ENCODE results near the gene RPL6. TPM values are rescaled to one million over a fixed set of nuclear protein-coding genes. Genes with fewer than 3 reads are reported as not detected.
A peak's percentile ranks its signal among the peaks of the same experiment; 100 is the strongest.
"Not testable (repeated sequence)": the region's sequence is repeated elsewhere in the genome, so short reads cannot be mapped to it uniquely, and the experiment has no call there.

RPL6 gene
- total RNA-seq, result 896 TPM

DNA sequence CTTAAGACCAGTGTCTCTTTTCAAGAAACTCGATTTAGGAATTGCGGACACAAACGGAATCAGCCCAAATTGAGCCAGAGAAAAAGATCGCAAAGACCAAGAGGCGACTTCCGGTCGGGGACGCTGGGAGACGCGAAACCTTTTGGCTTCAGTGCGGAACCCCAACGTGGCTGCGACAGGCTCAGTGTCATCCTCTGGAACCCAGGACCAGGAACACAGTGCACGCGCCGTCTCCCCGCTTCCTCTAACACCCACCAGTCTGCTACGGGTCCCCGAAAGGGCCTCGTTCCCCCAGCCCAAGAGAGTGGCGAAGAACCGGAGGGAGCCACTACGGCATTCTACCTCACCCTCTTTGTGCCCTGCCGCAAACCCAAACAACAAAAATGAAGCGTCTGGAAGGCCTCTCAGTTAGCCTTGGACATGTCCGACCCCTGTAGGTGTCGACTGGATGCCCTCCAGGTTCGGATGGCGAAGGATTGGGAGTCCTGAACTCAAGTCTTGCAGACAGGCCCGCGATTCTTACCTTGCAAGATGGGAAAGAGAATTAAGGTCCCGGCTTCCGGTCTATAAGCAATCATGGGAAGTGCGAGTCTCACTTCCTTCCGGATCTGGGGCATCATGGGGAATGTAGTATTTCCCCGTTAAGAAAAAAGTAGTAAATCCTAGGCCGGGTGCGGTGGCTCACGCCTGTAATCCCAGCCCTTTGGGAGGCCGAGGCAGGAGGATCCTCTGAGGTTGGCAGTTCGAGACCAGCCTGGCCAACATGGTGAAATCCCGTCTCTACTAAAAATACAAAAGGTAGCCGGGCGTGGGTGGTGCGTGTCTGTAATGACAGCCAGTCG is at the start of gene RPL6:
Gene RPL6, minus strand, starts transcription at position 542 of the 842 bp plus-strand sequence. CDS start 949 bp downstream, outside the sequence.
- H3K27me3 ChIP-seq (ENCODE audit: control insufficient read depth in 3 of 3, insufficient read depth in 3 of 3, low read length in 3 of 3), result no peaks in the 10 kb centered on the region
- H3K4me1 ChIP-seq (ENCODE audit: control insufficient read depth in 3 of 3, insufficient read depth in 3 of 3, low read length in 3 of 3), result peaks cover 3 to 19% (median 7%) of the 10 kb centered on the region in 3 donors
- peaks cover 26 to 36% (median 34%) of the 10 kb centered on the region in 3 donors for H3K36me3 ChIP-seq (ENCODE audit: control insufficient read depth in 3 of 3, insufficient read depth in 3 of 3, low read length in 3 of 3)
- H3K27ac ChIP-seq (ENCODE audit: low read depth, low read length), result peak within 1 kb of the TSS; percentile 82
- H3K4me3 ChIP-seq (ENCODE audit: low read length in 3 of 3), result peak within 1 kb of the TSS; percentile 84 to 98 (median 96)
- peak within 1 kb of the TSS; percentile 91 to 96 (median 93) for H3K9ac ChIP-seq (ENCODE audit: low read depth in 1 of 3, low read length in 3 of 3)
- H3K9me3 ChIP-seq (ENCODE audit: control insufficient read depth in 3 of 3, low read length in 3 of 3), result no peaks in the 10 kb centered on the region

DNA sequence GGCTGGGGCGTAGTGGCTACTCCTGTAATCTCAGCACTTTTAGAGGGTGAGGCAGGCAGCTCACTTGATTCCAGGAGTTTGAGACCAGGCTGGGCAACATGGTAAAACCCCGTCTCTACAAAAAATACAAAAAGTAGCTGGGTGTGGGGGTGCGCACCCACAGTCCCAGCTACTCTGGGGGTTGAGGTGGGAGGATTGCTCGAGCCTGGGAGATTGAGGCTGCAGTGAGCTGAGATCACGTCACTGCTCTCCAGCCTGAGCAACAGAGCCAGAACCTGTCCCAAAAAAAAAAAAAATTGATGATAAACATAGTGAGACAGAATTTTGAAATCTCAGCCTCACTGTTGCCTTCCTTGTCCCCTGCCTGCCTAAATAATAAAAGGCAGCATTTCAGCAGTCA is 49.3 kb upstream of the RPL6 start:
- no peak overlapping the region for H3K27ac ChIP-seq (ENCODE audit: low read depth, low read length)

DNA sequence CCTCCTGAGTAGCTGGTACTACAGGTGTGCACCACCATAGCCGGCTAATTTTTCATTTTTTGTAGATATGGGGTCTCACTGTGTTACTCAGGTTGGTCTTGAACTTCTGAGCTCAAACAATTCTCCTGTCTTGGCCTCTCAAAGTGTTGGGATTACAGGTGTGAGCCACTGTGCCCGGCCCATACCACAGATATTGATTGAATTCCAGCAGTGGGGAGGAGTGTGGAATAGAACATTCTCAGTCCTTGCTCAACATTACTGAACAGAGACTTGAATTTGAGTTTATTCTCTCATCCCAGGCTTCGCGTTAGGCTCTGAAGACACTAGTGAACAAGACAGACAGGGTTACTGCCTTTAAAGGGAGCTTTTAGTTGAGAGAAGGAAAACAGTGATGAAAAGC is 48.9 kb upstream of the RPL6 start:
- no peaks in the 10 kb centered on the region for H3K27me3 ChIP-seq (ENCODE audit: control insufficient read depth in 3 of 3, insufficient read depth in 3 of 3, low read length in 3 of 3)
- peaks cover 7 to 48% (median 29%) of the 10 kb centered on the region in 3 donors for H3K36me3 ChIP-seq (ENCODE audit: control insufficient read depth in 3 of 3, insufficient read depth in 3 of 3, low read length in 3 of 3)
- no peak overlapping the region for H3K27ac ChIP-seq (ENCODE audit: low read depth, low read length)
- H3K4me1 ChIP-seq (ENCODE audit: control insufficient read depth in 3 of 3, insufficient read depth in 3 of 3, low read length in 3 of 3), result no peaks in the 10 kb centered on the region
- H3K9me3 ChIP-seq (ENCODE audit: control insufficient read depth in 3 of 3, low read length in 3 of 3), result no peaks in the 10 kb centered on the region
- H3K9ac ChIP-seq (ENCODE audit: low read depth in 1 of 3, low read length in 3 of 3), result no peak overlapping the region
- H3K4me3 ChIP-seq (ENCODE audit: low read length in 3 of 3), result no peak overlapping the region

More for the DNA sequence above, 49.3 kb upstream of the RPL6 start:
- H3K27me3 ChIP-seq (ENCODE audit: control insufficient read depth in 3 of 3, insufficient read depth in 3 of 3, low read length in 3 of 3), result no peaks in the 10 kb centered on the region
- H3K9me3 ChIP-seq (ENCODE audit: control insufficient read depth in 3 of 3, low read length in 3 of 3), result no peaks in the 10 kb centered on the region
- H3K4me1 ChIP-seq (ENCODE audit: control insufficient read depth in 3 of 3, insufficient read depth in 3 of 3, low read length in 3 of 3), result no peaks in the 10 kb centered on the region
- H3K36me3 ChIP-seq (ENCODE audit: control insufficient read depth in 3 of 3, insufficient read depth in 3 of 3, low read length in 3 of 3), result peaks cover 7 to 48% (median 29%) of the 10 kb centered on the region in 3 donors
- no peak overlapping the region for H3K9ac ChIP-seq (ENCODE audit: low read depth in 1 of 3, low read length in 3 of 3)
- no peak overlapping the region for H3K4me3 ChIP-seq (ENCODE audit: low read length in 3 of 3)

DNA sequence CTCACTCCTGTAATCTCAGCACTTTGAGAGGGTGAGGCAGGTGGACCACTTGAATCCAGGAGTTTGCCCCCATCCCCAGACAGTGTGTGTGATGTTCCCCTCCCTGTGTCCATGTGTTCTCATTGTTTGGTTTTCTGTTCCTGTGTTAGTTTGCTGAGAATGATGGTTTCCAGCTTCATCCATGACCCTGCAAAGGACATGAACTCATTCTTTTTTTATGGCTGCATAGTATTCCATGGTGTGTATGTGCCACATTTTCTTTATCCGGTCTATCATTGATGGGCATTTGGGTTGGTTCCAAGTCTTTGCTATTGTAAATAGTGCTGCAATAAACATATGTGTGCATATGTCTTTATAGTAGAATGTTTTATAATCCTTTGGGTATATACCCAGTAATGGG is 47.7 kb upstream of the RPL6 start:
- not testable (repeated sequence) for H3K4me3 ChIP-seq (ENCODE audit: low read length in 3 of 3); H3K9ac ChIP-seq (ENCODE audit: low read depth in 1 of 3, low read length in 3 of 3); H3K27me3 ChIP-seq (ENCODE audit: control insufficient read depth in 3 of 3, insufficient read depth in 3 of 3, low read length in 3 of 3); H3K9me3 ChIP-seq (ENCODE audit: control insufficient read depth in 3 of 3, low read length in 3 of 3); H3K4me1 ChIP-seq (ENCODE audit: control insufficient read depth in 3 of 3, insufficient read depth in 3 of 3, low read length in 3 of 3); H3K27ac ChIP-seq (ENCODE audit: low read depth, low read length)
- peaks cover 7 to 48% (median 34%) of the 10 kb centered on the region in 3 donors for H3K36me3 ChIP-seq (ENCODE audit: control insufficient read depth in 3 of 3, insufficient read depth in 3 of 3, low read length in 3 of 3)

DNA sequence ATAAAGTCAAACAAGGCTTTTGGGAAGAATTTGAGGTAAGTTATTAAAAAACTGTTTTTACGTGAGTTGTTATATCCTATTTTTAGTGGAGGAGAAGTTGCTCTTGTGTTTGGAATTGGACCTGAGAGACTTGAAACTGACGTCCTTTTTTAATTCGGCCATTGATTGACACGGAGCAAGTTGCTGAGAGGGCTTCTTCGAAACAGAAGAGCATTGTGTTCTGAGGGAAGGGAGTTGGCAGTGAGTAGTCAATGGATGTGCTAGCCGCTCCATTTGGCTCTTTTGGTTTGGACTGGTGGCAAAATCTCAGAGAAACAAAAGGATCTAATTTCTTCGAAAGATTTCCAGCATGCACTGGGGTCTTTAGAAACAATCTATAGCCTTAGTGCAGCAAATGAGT is 46.6 kb upstream of the RPL6 start:
- H3K36me3 ChIP-seq (ENCODE audit: control insufficient read depth in 3 of 3, insufficient read depth in 3 of 3, low read length in 3 of 3), result peaks cover 7 to 53% (median 36%) of the 10 kb centered on the region in 3 donors
- no peak overlapping the region for H3K9ac ChIP-seq (ENCODE audit: low read depth in 1 of 3, low read length in 3 of 3)
- no peak overlapping the region for H3K27ac ChIP-seq (ENCODE audit: low read depth, low read length)
- H3K27me3 ChIP-seq (ENCODE audit: control insufficient read depth in 3 of 3, insufficient read depth in 3 of 3, low read length in 3 of 3), result no peaks in the 10 kb centered on the region
- H3K4me3 ChIP-seq (ENCODE audit: low read length in 3 of 3), result no peak overlapping the region
- H3K4me1 ChIP-seq (ENCODE audit: control insufficient read depth in 3 of 3, insufficient read depth in 3 of 3, low read length in 3 of 3), result no peaks in the 10 kb centered on the region
- no peaks in the 10 kb centered on the region for H3K9me3 ChIP-seq (ENCODE audit: control insufficient read depth in 3 of 3, low read length in 3 of 3)

DNA sequence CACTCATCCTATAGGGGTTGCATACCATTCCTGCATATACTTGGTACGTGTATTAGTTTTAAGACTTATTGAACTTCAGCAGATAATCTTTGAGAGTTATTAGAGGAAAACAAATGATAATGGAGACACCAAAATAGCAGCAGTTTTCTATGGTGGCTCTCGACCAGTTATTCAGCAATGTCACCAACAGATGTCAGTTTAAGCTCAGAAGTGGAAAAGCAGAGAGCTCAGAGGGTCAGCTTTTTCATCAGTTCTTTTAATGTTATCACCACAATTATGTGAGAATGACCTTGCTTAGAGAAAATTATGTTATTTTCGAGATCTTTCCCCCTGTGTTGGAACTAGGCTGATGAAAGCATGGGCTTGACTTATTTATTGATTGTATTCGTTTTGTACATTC is 41.3 kb upstream of the RPL6 start:
- H3K36me3 ChIP-seq (ENCODE audit: control insufficient read depth in 3 of 3, insufficient read depth in 3 of 3, low read length in 3 of 3), result peaks cover 9 to 42% (median 36%) of the 10 kb centered on the region in 3 donors
- no peaks in the 10 kb centered on the region for H3K9me3 ChIP-seq (ENCODE audit: control insufficient read depth in 3 of 3, low read length in 3 of 3)
- no peaks in the 10 kb centered on the region for H3K27me3 ChIP-seq (ENCODE audit: control insufficient read depth in 3 of 3, insufficient read depth in 3 of 3, low read length in 3 of 3)

DNA sequence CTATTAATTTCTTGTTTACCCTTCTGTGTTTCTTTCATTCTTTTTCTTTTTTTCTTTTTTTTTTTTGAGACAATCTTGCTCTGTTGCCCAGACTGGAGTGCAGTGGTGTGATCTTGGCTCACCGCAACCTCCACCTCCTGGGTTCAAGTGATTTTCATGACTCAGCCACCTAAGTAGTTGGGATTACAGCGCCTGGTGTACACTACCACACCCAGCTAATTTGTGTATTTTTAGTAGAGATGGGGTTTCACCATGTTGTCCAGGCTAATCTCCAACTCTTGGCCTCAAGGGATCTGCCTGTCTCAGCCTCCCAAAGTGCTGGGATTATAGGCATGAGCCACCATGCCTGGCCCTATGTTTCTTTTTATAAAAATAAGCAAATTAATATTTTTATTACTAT is 38.8 kb upstream of the RPL6 start:
- peaks cover 7 to 28% (median 26%) of the 10 kb centered on the region in 3 donors for H3K36me3 ChIP-seq (ENCODE audit: control insufficient read depth in 3 of 3, insufficient read depth in 3 of 3, low read length in 3 of 3)
- not testable (repeated sequence) for H3K4me1 ChIP-seq (ENCODE audit: control insufficient read depth in 3 of 3, insufficient read depth in 3 of 3, low read length in 3 of 3); H3K4me3 ChIP-seq (ENCODE audit: low read length in 3 of 3); H3K9ac ChIP-seq (ENCODE audit: low read depth in 1 of 3, low read length in 3 of 3); H3K9me3 ChIP-seq (ENCODE audit: control insufficient read depth in 3 of 3, low read length in 3 of 3); H3K27me3 ChIP-seq (ENCODE audit: control insufficient read depth in 3 of 3, insufficient read depth in 3 of 3, low read length in 3 of 3); H3K27ac ChIP-seq (ENCODE audit: low read depth, low read length)

More for the DNA sequence above, 41.3 kb upstream of the RPL6 start:
- Histone ChIP-seq H3K27ac (ENCODE audit: low read depth, low read length) (no peak overlapping the region), H3K4me3 (ENCODE audit: low read length in 3 of 3) (no peak overlapping the region), H3K9ac (ENCODE audit: low read depth in 1 of 3, low read length in 3 of 3) (no peak overlapping the region), H3K4me1 (ENCODE audit: control insufficient read depth in 3 of 3, insufficient read depth in 3 of 3, low read length in 3 of 3) (no peaks in the 10 kb centered on the region)

DNA sequence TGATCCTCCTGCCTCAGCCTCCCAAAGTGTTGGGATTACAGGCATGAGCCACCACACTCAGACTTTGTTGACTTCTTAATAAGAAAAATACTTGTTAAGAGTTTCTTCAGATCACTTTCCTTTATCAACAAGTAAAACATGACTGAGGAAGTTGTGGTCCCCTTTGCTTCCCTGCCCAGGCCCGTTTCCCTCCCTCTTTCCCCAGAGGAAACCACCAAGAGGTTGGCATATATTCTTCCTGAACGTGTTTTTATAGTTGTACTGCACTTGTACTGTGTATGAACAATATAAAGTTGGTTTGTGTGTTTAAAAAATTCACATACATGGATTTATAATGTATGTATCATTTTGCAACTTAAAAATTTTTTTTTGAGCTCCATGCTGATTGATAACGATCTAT is 37.7 kb upstream of the RPL6 start:
- Histone ChIP-seq H3K27ac (ENCODE audit: low read depth, low read length) (no peak overlapping the region), H3K9ac (ENCODE audit: low read depth in 1 of 3, low read length in 3 of 3) (no peak overlapping the region), H3K4me1 (ENCODE audit: control insufficient read depth in 3 of 3, insufficient read depth in 3 of 3, low read length in 3 of 3) (no peaks in the 10 kb centered on the region), H3K36me3 (ENCODE audit: control insufficient read depth in 3 of 3, insufficient read depth in 3 of 3, low read length in 3 of 3) (peaks cover 7 to 28% (median 21%) of the 10 kb centered on the region in 3 donors), H3K4me3 (ENCODE audit: low read length in 3 of 3) (no peak overlapping the region), H3K9me3 (ENCODE audit: control insufficient read depth in 3 of 3, low read length in 3 of 3) (no peaks in the 10 kb centered on the region), H3K27me3 (ENCODE audit: control insufficient read depth in 3 of 3, insufficient read depth in 3 of 3, low read length in 3 of 3) (no peaks in the 10 kb centered on the region)

DNA sequence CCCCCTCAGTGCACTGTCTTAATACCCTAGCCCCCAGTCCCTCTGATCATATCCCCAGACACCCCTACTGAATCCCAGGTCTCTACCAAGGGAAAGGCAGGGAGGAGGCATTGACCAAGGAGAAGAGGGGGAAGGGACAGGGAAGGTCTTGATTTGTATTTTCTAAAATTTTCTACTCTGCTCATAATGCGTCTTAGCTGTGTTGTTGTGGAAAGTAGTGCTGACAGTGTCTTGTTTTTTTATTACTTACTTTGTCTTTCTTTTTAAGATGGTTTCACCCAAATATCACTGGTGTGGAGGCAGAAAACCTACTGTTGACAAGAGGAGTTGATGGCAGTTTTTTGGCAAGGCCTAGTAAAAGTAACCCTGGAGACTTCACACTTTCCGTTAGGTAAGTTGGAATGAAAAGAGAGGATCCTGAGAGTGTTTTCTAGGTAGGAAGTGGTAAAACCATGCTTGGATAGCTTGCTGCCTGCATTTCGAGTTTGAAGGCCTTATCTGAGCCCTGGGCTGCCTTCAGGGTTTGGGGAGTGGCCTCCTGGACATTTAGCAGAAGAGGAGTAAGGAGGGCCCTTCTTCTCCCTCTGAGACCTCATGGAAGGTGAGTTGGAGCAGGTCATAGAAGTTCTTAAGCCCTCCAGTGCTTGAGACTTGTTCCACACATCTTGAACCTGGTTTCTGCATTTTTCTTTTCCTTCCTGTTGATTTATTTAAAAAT is 36.8 kb upstream of the RPL6 start:
- Histone ChIP-seq H3K27ac (ENCODE audit: low read depth, low read length) (no peak overlapping the region), H3K9me3 (ENCODE audit: control insufficient read depth in 3 of 3, low read length in 3 of 3) (no peaks in the 10 kb centered on the region), H3K9ac (ENCODE audit: low read depth in 1 of 3, low read length in 3 of 3) (no peak overlapping the region), H3K36me3 (ENCODE audit: control insufficient read depth in 3 of 3, insufficient read depth in 3 of 3, low read length in 3 of 3) (peaks cover 7 to 24% (median 19%) of the 10 kb centered on the region in 3 donors), H3K4me3 (ENCODE audit: low read length in 3 of 3) (no peak overlapping the region), H3K27me3 (ENCODE audit: control insufficient read depth in 3 of 3, insufficient read depth in 3 of 3, low read length in 3 of 3) (no peaks in the 10 kb centered on the region), H3K4me1 (ENCODE audit: control insufficient read depth in 3 of 3, insufficient read depth in 3 of 3, low read length in 3 of 3) (no peaks in the 10 kb centered on the region)

DNA sequence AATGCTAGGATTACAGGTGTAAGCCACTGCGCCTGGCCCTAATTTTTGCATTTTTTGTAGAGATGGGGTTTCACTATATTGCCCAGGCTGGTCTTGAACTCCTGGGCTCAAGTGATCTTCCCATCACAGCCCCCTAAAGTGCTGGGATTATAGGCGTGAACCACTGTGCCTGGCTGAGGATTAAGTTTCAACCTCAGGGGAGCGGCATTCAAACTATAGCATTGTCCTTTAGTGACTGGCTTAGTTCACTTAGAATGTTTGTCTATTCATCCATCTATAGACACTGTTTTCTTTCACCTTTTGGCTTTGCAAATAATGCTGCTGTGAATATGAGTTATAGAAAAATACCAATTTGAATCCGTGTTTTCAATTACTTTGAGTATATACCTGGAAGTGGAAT is 34.5 kb upstream of the RPL6 start:
- Histone ChIP-seq H3K9me3 (ENCODE audit: control insufficient read depth in 3 of 3, low read length in 3 of 3) (no peaks in the 10 kb centered on the region), H3K4me1 (ENCODE audit: control insufficient read depth in 3 of 3, insufficient read depth in 3 of 3, low read length in 3 of 3) (no peaks in the 10 kb centered on the region), H3K9ac (ENCODE audit: low read depth in 1 of 3, low read length in 3 of 3) (no peak overlapping the region), H3K4me3 (ENCODE audit: low read length in 3 of 3) (no peak overlapping the region), H3K27ac (ENCODE audit: low read depth, low read length) (no peak overlapping the region), H3K27me3 (ENCODE audit: control insufficient read depth in 3 of 3, insufficient read depth in 3 of 3, low read length in 3 of 3) (no peaks in the 10 kb centered on the region), H3K36me3 (ENCODE audit: control insufficient read depth in 3 of 3, insufficient read depth in 3 of 3, low read length in 3 of 3) (peaks cover 4 to 12% (median 8%) of the 10 kb centered on the region in 3 donors)

All from skeletal muscle tissue (tissue), 4 donors.